Subcutaneous adipose tissue (tissue), 4 donors: ENCODE measurements around the gene VPS18. TPM values are rescaled to one million over a fixed set of nuclear protein-coding genes. Genes with fewer than 3 reads are reported as not detected.

Source experiments
- CTCF ChIP-seq: fragments of 450-650 bp; IDR thresholded peaks from one replicate; pipeline ENCODE4 v1.5.1; 2016; ENCODE audit warnings: low read depth, mild to moderate bottlenecking, control low read depth, antibody characterized with exemption, moderate library complexity
- total RNA-seq, 4 donors: library from RNA; depleted of rRNA; stranded (reverse); fragments of >200 nt; gene quantifications; one replicate each; pipeline ENCODE4 v1.1.0, GENCODE V29; 2016

Gene VPS18
- total RNA-seq, 4 donors from 2014 or later = 10.9 to 20.9 (median 19.6) TPM

GRCh38 chr15:40858706-40859105, 35.5 kb upstream of the VPS18 start:
- TF ChIP-seq CTCF = no peak

- TF ChIP-seq CTCF = no peak
These were observed 34.9 kb upstream of the VPS18 start for GRCh38 chr15:40859206-40859851.

- TF ChIP-seq CTCF = no peak
These were observed 30.5 kb upstream of the VPS18 start for GRCh38 chr15:40863660-40864270.

GRCh38 chr15:40867199-40867598, 27.1 kb upstream of the VPS18 start:
- no peak for TF ChIP-seq CTCF

- TF ChIP-seq CTCF = no peak
These were observed 24.6 kb upstream of the VPS18 start for GRCh38 chr15:40869686-40870085.

- TF ChIP-seq CTCF = no peak
These were observed 23.5 kb upstream of the VPS18 start for GRCh38 chr15:40870716-40871115.

GRCh38 chr15:40871749-40872617, 22.3 kb upstream of the VPS18 start:
- TF ChIP-seq CTCF = no peak
